HepG2 (cell line): ENCODE data around the gene CLIC4. TPM values are rescaled to one million over a fixed set of nuclear protein-coding genes. Genes with fewer than 3 reads are reported as not detected.

ENCODE experiments used
- ARNT ChIP-seq: fragments of 450-650 bp; IDR thresholded peaks from 2 replicates; pipeline ENCODE4 v1.6.1; 2017
- DBP ChIP-seq: sonication (generic); formaldehyde crosslinking; IDR thresholded peaks from 2 replicates; pipeline ENCODE4 v1.4.0; 2020; ENCODE audit warnings: missing genetic modification reagents; ENCODE audit errors: not compliant biosample characterization
- GABPA ChIP-seq, 2 experiments: IDR thresholded peaks; 2 replicates each; pipeline ENCODE4 v1.6.1; 2011 to 2016; ENCODE audit warnings: low read depth in 2 of 2, low read length in 1 of 2, missing biosample characterization in 1 of 2, missing genetic modification characterization in 1 of 2
- GFI1 ChIP-seq: sonication (generic); formaldehyde crosslinking; IDR thresholded peaks from 2 replicates; pipeline ENCODE4 v1.5.0; 2020; ENCODE audit warnings: missing genetic modification reagents, mild to moderate bottlenecking, borderline replicate concordance
- HOXA9 ChIP-seq: sonication (generic); formaldehyde crosslinking; IDR thresholded peaks from 2 replicates; pipeline ENCODE4 v1.8.1; 2022; ENCODE audit warnings: missing genetic modification reagents, mild to moderate bottlenecking, moderate library complexity, borderline replicate concordance
- IRF9 ChIP-seq: sonication (generic); formaldehyde crosslinking; IDR thresholded peaks from 2 replicates; pipeline ENCODE4 v1.8.0; 2022; ENCODE audit warnings: missing genetic modification reagents, mild to moderate bottlenecking, borderline replicate concordance
- KLF16 ChIP-seq, 2 experiments: sonication (generic) in 1 of 2; formaldehyde crosslinking in 1 of 2; IDR thresholded peaks; 2 replicates each; pipeline versions ENCODE4 v1.6.1 to v1.8.0; 2016 to 2023; ENCODE audit warnings: missing genetic modification reagents in 2 of 2, missing compliant biosample characterization in 1 of 2
- MTA1 ChIP-seq: sonication (generic); formaldehyde crosslinking; IDR thresholded peaks from 2 replicates; pipeline ENCODE4 v1.4.0; 2020; ENCODE audit warnings: missing genetic modification reagents, mild to moderate bottlenecking, borderline replicate concordance
- PTBP1 ChIP-seq: fragments of 200-400 bp; formaldehyde crosslinking; IDR thresholded peaks from 2 replicates; pipeline ENCODE4 v1.6.1; 2018; ENCODE audit warnings: low read length, low read depth; ENCODE audit not compliant: poor library complexity, severe bottlenecking
- TARDBP ChIP-seq: sonication (generic); formaldehyde crosslinking; IDR thresholded peaks from 2 replicates; pipeline ENCODE4 v1.8.0; 2022; ENCODE audit warnings: mild to moderate bottlenecking, missing genetic modification reagents
- ZBTB42 ChIP-seq: sonication (generic); formaldehyde crosslinking; IDR thresholded peaks from 2 replicates; pipeline ENCODE4 v1.5.0; 2020; ENCODE audit warnings: mild to moderate bottlenecking, missing genetic modification reagents
- ZFP36L2 ChIP-seq: sonication (generic); formaldehyde crosslinking; IDR thresholded peaks from 2 replicates; pipeline ENCODE4 v1.4.0; 2020; ENCODE audit warnings: missing genetic modification reagents
- ZMYM3 ChIP-seq: sonication (generic); formaldehyde crosslinking; IDR thresholded peaks from 2 replicates; pipeline ENCODE4 v1.5.1; 2020; ENCODE audit warnings: mild to moderate bottlenecking, missing genetic modification reagents
- ZNF225 ChIP-seq: sonication (generic); formaldehyde crosslinking; IDR thresholded peaks from 2 replicates; pipeline ENCODE4 v1.4.0; 2020; ENCODE audit warnings: mild to moderate bottlenecking, missing genetic modification reagents
- ZNF337 ChIP-seq: sonication (generic); formaldehyde crosslinking; IDR thresholded peaks from 2 replicates; pipeline ENCODE4 v1.5.1; 2020; ENCODE audit warnings: missing genetic modification reagents, low read depth, mild to moderate bottlenecking, borderline replicate concordance
- ZNF562 ChIP-seq: sonication (generic); formaldehyde crosslinking; IDR thresholded peaks from 2 replicates; pipeline ENCODE4 v1.8.0; 2022; ENCODE audit warnings: missing genetic modification reagents, borderline replicate concordance
- ZNF564 ChIP-seq: sonication (generic); formaldehyde crosslinking; IDR thresholded peaks from 2 replicates; pipeline ENCODE4 v1.8.1; 2023; ENCODE audit warnings: mild to moderate bottlenecking, missing genetic modification reagents
- ZNF660 ChIP-seq: sonication (generic); formaldehyde crosslinking; IDR thresholded peaks from 2 replicates; pipeline ENCODE4 v1.5.1; 2020; ENCODE audit warnings: mild to moderate bottlenecking, low read depth, missing genetic modification reagents, borderline replicate concordance
- ZNF691 ChIP-seq: sonication (generic); formaldehyde crosslinking; IDR thresholded peaks from 2 replicates; pipeline ENCODE4 v1.4.0; 2020; ENCODE audit warnings: missing genetic modification reagents, low read depth, mild to moderate bottlenecking, borderline replicate concordance
- polyA plus RNA-seq, 8 experiments: library from polyadenylated mRNA; depleted of rRNA in 3 of 8; stranded (reverse) in 7 of 8; unstranded in 1 of 8; fragments of >200 nt; fragmentation: Illumina TruSeq in 4 of 8; extraction: Trizol in 4 of 8; gene quantifications; 2 replicates each; pipeline versions ENCODE4 v1.2.1 to v1.2.3, GENCODE V29; 2011 to 2016; ENCODE audit warnings: low read depth in 4 of 8, missing spikeins in 1 of 8, mixed read lengths in 1 of 8; ENCODE audit not compliant: insufficient read depth in 1 of 8
- total RNA-seq, 5 experiments: library from RNA; depleted of rRNA; stranded (reverse); fragments of >200 nt; fragmentation: Illumina TruSeq; extraction: Trizol; gene quantifications; 2 replicates each; pipeline ENCODE4 v1.2.3, GENCODE V29; 2016; ENCODE audit warnings: low read depth in 1 of 5

Gene CLIC4
- total and polyA plus RNA-seq, 2 of the 13 experiments (the other 11 are each of a cell fraction or from before 2014, with no cell fraction given): 23.3 to 77.4 TPM

GRCh38 chr1:24830680-24831272, 85.5 kb downstream of the CLIC4 start (continued):
- TF ChIP-seq GABPA (IDR thresholded peaks at IDR 0.05; ENCODE audit: low read depth, low read length): no peak
- 0 out of 2 replicates have a peak, but pooled peaks have one; percentile 13 for TF ChIP-seq GABPA (CRISPR knock-in tag; IDR thresholded peaks at IDR 0.05; ENCODE audit: low read depth)
- TF ChIP-seq IRF9 (CRISPR knock-in tag): no peak
- TF ChIP-seq ZFP36L2 (CRISPR knock-in tag): no peak
- no peak for TF ChIP-seq ARNT
- no peak for TF ChIP-seq GFI1 (CRISPR knock-in tag)
- 0 out of 4 replicates have a peak, but pooled peaks of 1 of the 2 experiments have one; percentile 33 for TF ChIP-seq KLF16 (CRISPR knock-in tag; IDR thresholded peaks at IDR 0.05)
- TF ChIP-seq HOXA9 (CRISPR knock-in tag): no peak
- no peak for TF ChIP-seq ZMYM3 (CRISPR knock-in tag)
- TF ChIP-seq ZNF691 (CRISPR knock-in tag): no peak
- no peak for TF ChIP-seq ZNF564 (CRISPR knock-in tag)
- TF ChIP-seq TARDBP (CRISPR knock-in tag): no peak
- no peak for TF ChIP-seq ZNF225 (CRISPR knock-in tag)
- TF ChIP-seq ZBTB42 (CRISPR knock-in tag): no peak
- no peak for TF ChIP-seq ZNF562
- TF ChIP-seq DBP: no peak
- no peak for TF ChIP-seq ZNF660 (CRISPR knock-in tag)
- no peak for TF ChIP-seq PTBP1
- no peak for TF ChIP-seq ZNF337 (CRISPR knock-in tag)
- no peak for TF ChIP-seq MTA1 (CRISPR knock-in tag)
